NCI-H1417 (cell line): ENCODE measurements around the gene PPP1R2.
"Not testable (repeated sequence)": the region's sequence is repeated elsewhere in the genome, so short reads cannot be mapped to it uniquely, and the experiment has no call there.

ENCODE experiments used
- DNase-seq, 3 experiments: peaks; one replicate each; lab custom pipeline; 2025; lab: John Stamatoyannopoulos, UW

PPP1R2 gene

GRCh38 chr3:195539479-195539878, 3.6 kb downstream of the PPP1R2 start:
- DNase-seq, result no peak

GRCh38 chr3:195537995-195538394, 5.1 kb downstream of the PPP1R2 start:
- DNase-seq, result no peak

GRCh38 chr3:195535293-195535692, 7.8 kb downstream of the PPP1R2 start:
- DNase-seq, result no peak

GRCh38 chr3:195532834-195533233, 10.3 kb downstream of the PPP1R2 start:
- DNase-seq, result no peak

GRCh38 chr3:195532345-195532744, 10.8 kb downstream of the PPP1R2 start:
- DNase-seq, result no peak

GRCh38 chr3:195531683-195532082, 11.4 kb downstream of the PPP1R2 start:
- DNase-seq, result no peak

GRCh38 chr3:195526492-195526891, 16.6 kb downstream of the PPP1R2 start:
- no peak for DNase-seq

GRCh38 chr3:195524171-195524896, 18.8 kb downstream of the PPP1R2 start:
- DNase-seq, result no peak

- DNase-seq, result peak; percentile 22 to 72 (median 40)
Observed at GRCh38 chr3:195522254-195523023, 20.7 kb downstream of the PPP1R2 start.

- DNase-seq, result peak in 1 of 3 experiments; percentile 12
Observed at GRCh38 chr3:195517030-195517429, 26.1 kb downstream of the PPP1R2 start.

GRCh38 chr3:195514610-195515235, 28.4 kb downstream of the PPP1R2 start:
- DNase-seq, result not testable (repeated sequence)

- DNase-seq, result no peak
Observed at GRCh38 chr3:195512798-195513345, 30.3 kb downstream of the PPP1R2 start.

- no peak for DNase-seq
Observed at GRCh38 chr3:195511136-195511535, 32.0 kb downstream of the PPP1R2 start.

GRCh38 chr3:195508185-195508584, 34.9 kb downstream of the PPP1R2 start:
- DNase-seq, result no peak

GRCh38 chr3:195475614-195476013, 67.5 kb downstream of the PPP1R2 start:
- no peak for DNase-seq

GRCh38 chr3:195475116-195475515, 68.0 kb downstream of the PPP1R2 start:
- DNase-seq, result not testable (repeated sequence)

- DNase-seq, result no peak
Observed at GRCh38 chr3:195468841-195469240, 74.3 kb downstream of the PPP1R2 start.

- no peak for DNase-seq
Observed at GRCh38 chr3:195468391-195468776, 74.7 kb downstream of the PPP1R2 start.

- DNase-seq, result no peak
Observed at GRCh38 chr3:195467641-195468390, 75.3 kb downstream of the PPP1R2 start.

GRCh38 chr3:195466251-195466650, 76.9 kb downstream of the PPP1R2 start:
- no peak for DNase-seq
